Neural cell (in vitro differentiated cells): ENCODE data around the gene NEK10. TPM values are rescaled to one million over a fixed set of nuclear protein-coding genes. Genes with fewer than 3 reads are reported as not detected.

Experiments
- H2AFZ ChIP-seq: fragments of 200-600, 300-800 bp; sonication (generic), shearing (Covaris generic); 2 replicates; pipeline ENCODE4 v1.6.0; 2014; ENCODE audit warnings: low read depth, mild to moderate bottlenecking, antibody characterized with exemption, low read length, moderate library complexity
- H3F3A ChIP-seq: fragments of 200-600 bp; shearing (Covaris generic); 2 replicates; pipeline ENCODE4 v1.6.1; 2016; ENCODE audit warnings: mild to moderate bottlenecking, moderate library complexity, mixed read lengths, antibody characterized with exemption, low read length; ENCODE audit not compliant: insufficient read depth, poor library complexity, severe bottlenecking
- H3K27ac ChIP-seq: fragments of 200-600, 300-800 bp; sonication (generic), shearing (Covaris generic); 2 replicates; pipeline ENCODE4 v1.5.1; 2014; ENCODE audit warnings: mild to moderate bottlenecking, low read length, moderate library complexity
- H3K27me3 ChIP-seq: fragments of 300-800, 200-600 bp; sonication (generic), shearing (Covaris generic); 2 replicates; pipeline ENCODE4 v1.6.0; 2014; ENCODE audit warnings: mild to moderate bottlenecking, low read depth, low read length, moderate library complexity; ENCODE audit not compliant: insufficient read depth
- H3K36me3 ChIP-seq: fragments of 300-800, 200-600 bp; sonication (generic), shearing (Covaris generic); 2 replicates; pipeline ENCODE4 v1.5.1; 2014; ENCODE audit warnings: mild to moderate bottlenecking, antibody characterized with exemption, low read length, moderate library complexity; ENCODE audit not compliant: insufficient read depth
- H3K4me2 ChIP-seq: fragments of 300-800, 200-600 bp; sonication (generic), shearing (Covaris generic); 2 replicates; pipeline ENCODE4 v1.6.0; 2014; ENCODE audit warnings: mild to moderate bottlenecking, low read length
- H3K4me3 ChIP-seq: fragments of 300-800, 200-600 bp; sonication (generic), shearing (Covaris generic); 2 replicates; pipeline ENCODE4 v1.5.1; 2014; ENCODE audit warnings: mild to moderate bottlenecking, low read length, moderate library complexity
- H3K79me2 ChIP-seq: fragments of 200-600 bp; shearing (Covaris generic); replicated peaks from 2 replicates; pipeline ENCODE4 v1.6.0; 2014; ENCODE audit warnings: mild to moderate bottlenecking, low read length, moderate library complexity; ENCODE audit not compliant: insufficient read depth
- H3K9ac ChIP-seq: fragments of 300-800, 200-600 bp; sonication (generic), shearing (Covaris generic); 2 replicates; pipeline ENCODE4 v1.6.1; 2016; ENCODE audit warnings: mild to moderate bottlenecking, low read length, mixed read lengths
- H3K9me2 ChIP-seq: fragments of 200-600 bp; shearing (Covaris generic); 2 replicates; pipeline ENCODE4 v1.6.1; 2016; ENCODE audit warnings: mild to moderate bottlenecking, low read length, mixed read lengths; ENCODE audit not compliant: insufficient read depth
- H3K9me3 ChIP-seq: fragments of 200-600, 300-800 bp; sonication (generic), shearing (Covaris generic); 2 replicates; pipeline ENCODE4 v1.6.1; 2016; ENCODE audit warnings: mild to moderate bottlenecking, mixed run types, low read length, moderate library complexity, mixed read lengths
- H4K20me1 ChIP-seq: fragments of 200-600 bp; shearing (Covaris generic); 2 replicates; pipeline ENCODE4 v1.6.1; 2016; ENCODE audit warnings: mild to moderate bottlenecking, mixed run types; ENCODE audit not compliant: insufficient read depth
- CTCF ChIP-seq: fragments of 450-650 bp; IDR thresholded peaks from 2 replicates; pipeline ENCODE4 v1.5.1; 2014; ENCODE audit warnings: antibody characterized with exemption, mild to moderate bottlenecking, moderate library complexity; ENCODE audit not compliant: poor library complexity, severe bottlenecking
- EP300 ChIP-seq: fragments of 450-650 bp; conservative IDR thresholded peaks from 2 replicates; pipeline ENCODE4 v1.6.1; 2014; ENCODE audit warnings: antibody characterized with exemption, mild to moderate bottlenecking, moderate library complexity; ENCODE audit not compliant: poor library complexity, severe bottlenecking
- EZH2 ChIP-seq: fragments of 200-600, 300-800 bp; shearing (Covaris generic), sonication (generic); IDR thresholded peaks from 2 replicates; pipeline ENCODE4 v1.6.1; 2014; ENCODE audit warnings: antibody characterized with exemption, low read length, borderline replicate concordance, mild to moderate bottlenecking; ENCODE audit not compliant: insufficient read depth, poor library complexity, severe bottlenecking
- MXI1 ChIP-seq: fragments of 450-650 bp; conservative IDR thresholded peaks from 2 replicates; pipeline ENCODE4 v1.6.1; 2014; ENCODE audit warnings: antibody characterized with exemption, mild to moderate bottlenecking; ENCODE audit not compliant: poor library complexity, severe bottlenecking
- POLR2AphosphoS5 ChIP-seq: IDR thresholded peaks from 2 replicates; pipeline ENCODE4 v1.6.1; 2012
- RAD21 ChIP-seq: fragments of 450-650 bp; conservative IDR thresholded peaks from 2 replicates; pipeline ENCODE4 v1.6.1; 2014; ENCODE audit warnings: antibody characterized with exemption, mild to moderate bottlenecking, moderate library complexity
- REST ChIP-seq: IDR thresholded peaks from 2 replicates; pipeline ENCODE4 v1.6.1; 2012; ENCODE audit warnings: borderline replicate concordance
- SMC3 ChIP-seq: fragments of 450-650 bp; conservative IDR thresholded peaks from 2 replicates; pipeline ENCODE4 v1.6.1; 2014; ENCODE audit warnings: antibody characterized with exemption, mild to moderate bottlenecking, moderate library complexity; ENCODE audit not compliant: poor library complexity
- TAF1 ChIP-seq: IDR thresholded peaks from 2 replicates; pipeline ENCODE4 v1.6.1; 2012; ENCODE audit warnings: low read depth
- polyA plus RNA-seq: library from polyadenylated mRNA; depleted of rRNA; stranded (reverse); fragments of >200 nt; gene quantifications from 2 replicates; pipeline ENCODE4 v1.2.3, GENCODE V29; 2014

Gene NEK10
- polyA plus RNA-seq, 1 donor from 2014 or later: 17.6 TPM

GRCh38 chr3:27146786-27147185 lies 222.4 kb downstream of the NEK10 start:
- Histone ChIP-seq H4K20me1 (no peaks in the 10 kb centered on the region), H3K4me3 (no peak overlapping the region), H3K79me2 (no peaks in the 10 kb centered on the region), H3K9me3 (no peaks in the 10 kb centered on the region), H3K4me2 (no peak overlapping the region), H3K9ac (no peak overlapping the region), H2AFZ (no peak overlapping the region), H3K36me3 (no peaks in the 10 kb centered on the region), H3K27ac (no peak overlapping the region), H3F3A (no peaks in the 10 kb centered on the region), H3K27me3 (no peaks in the 10 kb centered on the region), H3K9me2 (no peaks in the 10 kb centered on the region)
- TF ChIP-seq REST (no peak), RAD21 (no peak), CTCF (no peak), MXI1 (no peak), EP300 (no peak), EZH2 (no peak), POLR2AphosphoS5 (no peak), SMC3 (no peak), TAF1 (no peak)

- no peak overlapping the region for H3K27ac ChIP-seq
- H3K79me2 ChIP-seq: no peaks in the 10 kb centered on the region
Measured at GRCh38 chr3:27145719-27146118, 223.5 kb downstream of the NEK10 start.

More at GRCh38 chr3:27145719-27146118, 223.5 kb downstream of the NEK10 start:
- Histone ChIP-seq H3K4me3 (no peak overlapping the region), H3K4me2 (no peak overlapping the region), H3K36me3 (no peaks in the 10 kb centered on the region), H3K9me3 (no peaks in the 10 kb centered on the region), H3F3A (no peaks in the 10 kb centered on the region), H4K20me1 (no peaks in the 10 kb centered on the region), H3K27me3 (no peaks in the 10 kb centered on the region), H3K9ac (no peak overlapping the region), H3K9me2 (no peaks in the 10 kb centered on the region), H2AFZ (no peak overlapping the region)
- TF ChIP-seq EP300 (no peak), MXI1 (no peak), POLR2AphosphoS5 (no peak), CTCF (no peak), RAD21 (no peak), REST (no peak), EZH2 (no peak), TAF1 (no peak), SMC3 (no peak)
